Measurements from ENCODE around the gene DNAJA4. TPM values are rescaled to one million over a fixed set of nuclear protein-coding genes. Genes with fewer than 3 reads are reported as not detected.

The DNAJA4 gene
- total RNA-seq, 1 donor = 2.2 TPM

DNA sequence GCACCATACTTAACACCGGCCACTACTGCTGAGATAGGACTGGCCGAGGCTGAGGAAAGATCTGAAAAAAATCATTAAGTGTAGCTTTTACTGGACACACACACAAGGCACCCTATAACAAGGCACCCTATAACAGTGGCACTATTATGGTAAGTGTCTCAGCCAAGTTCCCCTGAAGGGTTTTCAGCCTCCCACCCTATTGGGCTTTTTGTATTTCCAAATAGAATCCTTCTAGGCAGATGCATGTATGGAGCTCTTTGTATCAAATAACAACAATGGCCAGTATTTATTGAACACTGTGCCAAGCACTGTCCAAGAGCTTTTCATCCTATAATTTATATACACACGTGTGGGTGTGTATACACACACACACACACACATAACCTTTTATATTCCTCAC is 6.7 kb upstream of the DNAJA4 start:
- TF ChIP-seq, protein P1, sequence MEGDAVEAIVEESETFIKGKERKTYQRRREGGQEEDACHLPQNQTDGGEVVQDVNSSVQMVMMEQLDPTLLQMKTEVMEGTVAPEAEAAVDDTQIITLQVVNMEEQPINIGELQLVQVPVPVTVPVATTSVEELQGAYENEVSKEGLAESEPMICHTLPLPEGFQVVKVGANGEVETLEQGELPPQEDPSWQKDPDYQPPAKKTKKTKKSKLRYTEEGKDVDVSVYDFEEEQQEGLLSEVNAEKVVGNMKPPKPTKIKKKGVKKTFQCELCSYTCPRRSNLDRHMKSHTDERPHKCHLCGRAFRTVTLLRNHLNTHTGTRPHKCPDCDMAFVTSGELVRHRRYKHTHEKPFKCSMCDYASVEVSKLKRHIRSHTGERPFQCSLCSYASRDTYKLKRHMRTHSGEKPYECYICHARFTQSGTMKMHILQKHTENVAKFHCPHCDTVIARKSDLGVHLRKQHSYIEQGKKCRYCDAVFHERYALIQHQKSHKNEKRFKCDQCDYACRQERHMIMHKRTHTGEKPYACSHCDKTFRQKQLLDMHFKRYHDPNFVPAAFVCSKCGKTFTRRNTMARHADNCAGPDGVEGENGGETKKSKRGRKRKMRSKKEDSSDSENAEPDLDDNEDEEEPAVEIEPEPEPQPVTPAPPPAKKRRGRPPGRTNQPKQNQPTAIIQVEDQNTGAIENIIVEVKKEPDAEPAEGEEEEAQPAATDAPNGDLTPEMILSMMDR (IDR thresholded peaks at IDR 0.05; ENCODE audit: extremely low read depth, low read depth, low read length) = no peak
- no peaks in the 10 kb centered on the region for H3K36me3 ChIP-seq (ENCODE audit: insufficient read depth, low read length)
- H2AFZ ChIP-seq (ENCODE audit: low read length) = no peak overlapping the region
- H3K4me1 ChIP-seq (ENCODE audit: insufficient read depth, low read length) = no peaks in the 10 kb centered on the region
- H3K9me3 ChIP-seq (ENCODE audit: low read depth, low read length) = no peaks in the 10 kb centered on the region
- no peak for DNase-seq (ENCODE audit: insufficient read length, low spot score, missing footprints)
- H4K20me1 ChIP-seq (ENCODE audit: insufficient read depth, low read length) = no peaks in the 10 kb centered on the region
- H3K4me2 ChIP-seq (ENCODE audit: insufficient read depth, low read length) = no peak overlapping the region
- H3K27ac ChIP-seq (ENCODE audit: low read depth, low read length) = no peak overlapping the region
- no peaks in the 10 kb centered on the region for H3K79me2 ChIP-seq (ENCODE audit: insufficient read depth, low read length)
- H3K4me3 ChIP-seq (ENCODE audit: insufficient read depth, low read length) = no peak overlapping the region
- no peaks in the 10 kb centered on the region for H3K27me3 ChIP-seq (ENCODE audit: insufficient read depth, low read length)

- TF ChIP-seq, protein P1 (IDR thresholded peaks at IDR 0.05; ENCODE audit: extremely low read depth, low read depth, low read length) = no peak
- no peak overlapping the region for H3K27ac ChIP-seq (ENCODE audit: low read depth, low read length)
- H3K36me3 ChIP-seq (ENCODE audit: insufficient read depth, low read length) = no peaks in the 10 kb centered on the region
- no peak overlapping the region for H3K4me3 ChIP-seq (ENCODE audit: insufficient read depth, low read length)
- H3K27me3 ChIP-seq (ENCODE audit: insufficient read depth, low read length) = no peaks in the 10 kb centered on the region
- no peak overlapping the region for H3K4me2 ChIP-seq (ENCODE audit: insufficient read depth, low read length)
- no peak overlapping the region for H2AFZ ChIP-seq (ENCODE audit: low read length)
- no peaks in the 10 kb centered on the region for H4K20me1 ChIP-seq (ENCODE audit: insufficient read depth, low read length)
- no peaks in the 10 kb centered on the region for H3K79me2 ChIP-seq (ENCODE audit: insufficient read depth, low read length)
- no peaks in the 10 kb centered on the region for H3K4me1 ChIP-seq (ENCODE audit: insufficient read depth, low read length)
- H3K9me3 ChIP-seq (ENCODE audit: low read depth, low read length) = no peaks in the 10 kb centered on the region
- no peak for DNase-seq (ENCODE audit: insufficient read length, low spot score, missing footprints)
Measured at GRCh38 chr15:78259232-78259631, 5.1 kb upstream of the DNAJA4 start.

DNA sequence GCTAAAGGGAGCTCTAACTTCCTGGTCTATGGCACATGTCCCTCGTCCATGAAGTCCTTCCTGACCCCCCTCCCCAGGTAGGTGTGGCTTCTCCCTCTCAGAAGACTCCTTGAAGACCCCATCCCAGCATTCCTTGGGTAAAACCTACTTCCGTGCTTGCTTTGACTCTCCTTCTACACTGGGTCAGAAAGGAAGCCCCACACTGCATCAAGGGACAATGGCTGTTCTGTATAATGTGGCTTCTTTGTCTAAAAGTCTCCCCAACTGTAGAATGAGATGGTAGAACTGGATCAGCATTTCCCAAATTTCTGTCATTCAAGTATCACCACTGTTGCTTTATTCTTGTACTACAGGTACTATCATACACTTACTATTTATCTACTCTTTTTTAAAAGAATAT is 3.9 kb upstream of the DNAJA4 start:
- Histone ChIP-seq H2AFZ (ENCODE audit: low read length) (no peak overlapping the region), H3K27ac (ENCODE audit: low read depth, low read length) (no peak overlapping the region), H3K9me3 (ENCODE audit: low read depth, low read length) (no peaks in the 10 kb centered on the region), H4K20me1 (ENCODE audit: insufficient read depth, low read length) (no peaks in the 10 kb centered on the region), H3K4me1 (ENCODE audit: insufficient read depth, low read length) (peaks cover 8% of the 10 kb centered on the region), H3K27me3 (ENCODE audit: insufficient read depth, low read length) (no peaks in the 10 kb centered on the region), H3K4me2 (ENCODE audit: insufficient read depth, low read length) (no peak overlapping the region), H3K36me3 (ENCODE audit: insufficient read depth, low read length) (no peaks in the 10 kb centered on the region), H3K4me3 (ENCODE audit: insufficient read depth, low read length) (no peak overlapping the region), H3K79me2 (ENCODE audit: insufficient read depth, low read length) (no peaks in the 10 kb centered on the region)
- no peak for DNase-seq (ENCODE audit: insufficient read length, low spot score, missing footprints)
- TF ChIP-seq, protein P1 (IDR thresholded peaks at IDR 0.05; ENCODE audit: extremely low read depth, low read depth, low read length) = no peak

- no peaks in the 10 kb centered on the region for H3K79me2 ChIP-seq (ENCODE audit: insufficient read depth, low read length)
- no peak overlapping the region for H2AFZ ChIP-seq (ENCODE audit: low read length)
- DNase-seq (ENCODE audit: insufficient read length, low spot score, missing footprints) = no peak
- no peaks in the 10 kb centered on the region for H3K36me3 ChIP-seq (ENCODE audit: insufficient read depth, low read length)
- H3K4me1 ChIP-seq (ENCODE audit: insufficient read depth, low read length) = peaks cover 10% of the 10 kb centered on the region
- TF ChIP-seq, protein P1 (IDR thresholded peaks at IDR 0.05; ENCODE audit: extremely low read depth, low read depth, low read length) = no peak
- no peak overlapping the region for H3K27ac ChIP-seq (ENCODE audit: low read depth, low read length)
- no peaks in the 10 kb centered on the region for H4K20me1 ChIP-seq (ENCODE audit: insufficient read depth, low read length)
- H3K9me3 ChIP-seq (ENCODE audit: low read depth, low read length) = no peaks in the 10 kb centered on the region
- no peak overlapping the region for H3K4me2 ChIP-seq (ENCODE audit: insufficient read depth, low read length)
- H3K4me3 ChIP-seq (ENCODE audit: insufficient read depth, low read length) = no peak overlapping the region
- H3K27me3 ChIP-seq (ENCODE audit: insufficient read depth, low read length) = no peaks in the 10 kb centered on the region
Measured at GRCh38 chr15:78261062-78261461, 3.3 kb upstream of the DNAJA4 start.

Measured in osteoblast (primary cell).